PFSK-1 (cell line): ENCODE data around the gene RBBP9.

Experiments
- FOXP2 ChIP-seq: optimal IDR thresholded peaks from 2 replicates; pipeline ENCODE3; 2011; ENCODE audit warnings: borderline replicate concordance, control low read depth, inconsistent platforms; ENCODE audit not compliant: insufficient read depth; ENCODE audit errors: extremely low read length, extremely low read depth
- POLR2AphosphoS5 ChIP-seq: IDR thresholded peaks from 2 replicates; pipeline ENCODE4 v1.6.1; 2012; ENCODE audit warnings: low read depth, mild to moderate bottlenecking, control low read depth, low read length, moderate library complexity
- SIN3A ChIP-seq: IDR thresholded peaks from 2 replicates; pipeline ENCODE4 v1.6.1; 2012; ENCODE audit warnings: mild to moderate bottlenecking, low read length, moderate library complexity, borderline replicate concordance; ENCODE audit not compliant: insufficient read depth
- TAF1 ChIP-seq: IDR thresholded peaks from 2 replicates; pipeline ENCODE4 v1.6.1; 2012; ENCODE audit warnings: low read length, control low read depth, borderline replicate concordance; ENCODE audit not compliant: insufficient read depth
- TF ChIP-seq, protein P1 (sequence below), 2 experiments: IDR thresholded peaks; 2 replicates each; pipeline versions ENCODE4 v1.6.1 to v1.8.0; 2011 to 2012; ENCODE audit warnings: low read depth in 2 of 2, low read length in 2 of 2, control low read depth in 1 of 2, inconsistent platforms in 1 of 2, mild to moderate bottlenecking in 1 of 2, moderate library complexity in 1 of 2; ENCODE audit not compliant: insufficient read depth in 1 of 2

The RBBP9 gene

DNA sequence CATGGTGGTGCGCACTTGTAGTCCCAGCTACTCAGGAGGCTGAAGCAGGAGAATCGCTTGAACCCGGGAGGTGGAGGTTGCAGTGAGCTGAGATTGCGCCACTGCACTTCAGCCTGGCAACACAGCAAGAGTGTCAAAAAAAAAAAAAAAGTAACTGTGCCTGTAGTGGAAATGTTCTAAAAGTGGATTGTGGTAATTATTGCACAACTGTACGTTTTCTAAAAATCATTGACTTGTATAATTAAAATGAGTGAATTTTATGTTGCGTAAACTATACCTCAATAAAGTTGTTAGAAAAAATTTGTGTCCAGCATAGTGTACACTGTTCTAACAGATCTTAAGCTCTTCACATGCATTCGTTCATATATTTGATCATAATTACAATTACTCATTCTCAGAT, 16.2 kb upstream of the RBBP9 start:
- no peak for TF ChIP-seq TAF1
- TF ChIP-seq, protein P1, sequence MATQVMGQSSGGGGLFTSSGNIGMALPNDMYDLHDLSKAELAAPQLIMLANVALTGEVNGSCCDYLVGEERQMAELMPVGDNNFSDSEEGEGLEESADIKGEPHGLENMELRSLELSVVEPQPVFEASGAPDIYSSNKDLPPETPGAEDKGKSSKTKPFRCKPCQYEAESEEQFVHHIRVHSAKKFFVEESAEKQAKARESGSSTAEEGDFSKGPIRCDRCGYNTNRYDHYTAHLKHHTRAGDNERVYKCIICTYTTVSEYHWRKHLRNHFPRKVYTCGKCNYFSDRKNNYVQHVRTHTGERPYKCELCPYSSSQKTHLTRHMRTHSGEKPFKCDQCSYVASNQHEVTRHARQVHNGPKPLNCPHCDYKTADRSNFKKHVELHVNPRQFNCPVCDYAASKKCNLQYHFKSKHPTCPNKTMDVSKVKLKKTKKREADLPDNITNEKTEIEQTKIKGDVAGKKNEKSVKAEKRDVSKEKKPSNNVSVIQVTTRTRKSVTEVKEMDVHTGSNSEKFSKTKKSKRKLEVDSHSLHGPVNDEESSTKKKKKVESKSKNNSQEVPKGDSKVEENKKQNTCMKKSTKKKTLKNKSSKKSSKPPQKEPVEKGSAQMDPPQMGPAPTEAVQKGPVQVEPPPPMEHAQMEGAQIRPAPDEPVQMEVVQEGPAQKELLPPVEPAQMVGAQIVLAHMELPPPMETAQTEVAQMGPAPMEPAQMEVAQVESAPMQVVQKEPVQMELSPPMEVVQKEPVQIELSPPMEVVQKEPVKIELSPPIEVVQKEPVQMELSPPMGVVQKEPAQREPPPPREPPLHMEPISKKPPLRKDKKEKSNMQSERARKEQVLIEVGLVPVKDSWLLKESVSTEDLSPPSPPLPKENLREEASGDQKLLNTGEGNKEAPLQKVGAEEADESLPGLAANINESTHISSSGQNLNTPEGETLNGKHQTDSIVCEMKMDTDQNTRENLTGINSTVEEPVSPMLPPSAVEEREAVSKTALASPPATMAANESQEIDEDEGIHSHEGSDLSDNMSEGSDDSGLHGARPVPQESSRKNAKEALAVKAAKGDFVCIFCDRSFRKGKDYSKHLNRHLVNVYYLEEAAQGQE (IDR thresholded peaks at IDR 0.05; ENCODE audit: insufficient read depth in 1 of 2, low read depth in 2 of 2, low read length in 2 of 2), result no peak
- no peak for TF ChIP-seq POLR2AphosphoS5
- TF ChIP-seq FOXP2, result no peak
- no peak for TF ChIP-seq SIN3A

DNA sequence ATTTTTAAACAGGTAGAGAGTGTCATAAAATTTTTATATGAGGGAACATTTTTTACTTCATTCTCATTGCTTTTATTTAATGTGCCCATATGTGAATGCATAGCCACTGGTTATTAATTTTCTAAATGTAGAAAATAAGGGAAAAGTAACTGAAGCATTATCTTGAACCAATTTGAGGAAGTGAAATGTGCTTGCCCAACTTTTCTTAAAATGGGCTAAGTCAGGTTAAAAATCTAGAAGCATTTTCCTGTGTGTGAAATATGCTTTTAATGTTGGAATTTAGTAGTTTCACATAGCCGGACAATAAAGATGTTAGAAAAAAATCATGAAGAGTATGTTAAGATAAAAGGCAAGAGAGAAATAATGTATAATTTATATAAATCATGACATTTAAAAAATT, 14.5 kb upstream of the RBBP9 start:
- TF ChIP-seq, protein P1 (IDR thresholded peaks at IDR 0.05; ENCODE audit: insufficient read depth in 1 of 2, low read depth in 2 of 2, low read length in 2 of 2), result no peak
- no peak for TF ChIP-seq POLR2AphosphoS5
- no peak for TF ChIP-seq FOXP2
- no peak for TF ChIP-seq SIN3A
- no peak for TF ChIP-seq TAF1

DNA sequence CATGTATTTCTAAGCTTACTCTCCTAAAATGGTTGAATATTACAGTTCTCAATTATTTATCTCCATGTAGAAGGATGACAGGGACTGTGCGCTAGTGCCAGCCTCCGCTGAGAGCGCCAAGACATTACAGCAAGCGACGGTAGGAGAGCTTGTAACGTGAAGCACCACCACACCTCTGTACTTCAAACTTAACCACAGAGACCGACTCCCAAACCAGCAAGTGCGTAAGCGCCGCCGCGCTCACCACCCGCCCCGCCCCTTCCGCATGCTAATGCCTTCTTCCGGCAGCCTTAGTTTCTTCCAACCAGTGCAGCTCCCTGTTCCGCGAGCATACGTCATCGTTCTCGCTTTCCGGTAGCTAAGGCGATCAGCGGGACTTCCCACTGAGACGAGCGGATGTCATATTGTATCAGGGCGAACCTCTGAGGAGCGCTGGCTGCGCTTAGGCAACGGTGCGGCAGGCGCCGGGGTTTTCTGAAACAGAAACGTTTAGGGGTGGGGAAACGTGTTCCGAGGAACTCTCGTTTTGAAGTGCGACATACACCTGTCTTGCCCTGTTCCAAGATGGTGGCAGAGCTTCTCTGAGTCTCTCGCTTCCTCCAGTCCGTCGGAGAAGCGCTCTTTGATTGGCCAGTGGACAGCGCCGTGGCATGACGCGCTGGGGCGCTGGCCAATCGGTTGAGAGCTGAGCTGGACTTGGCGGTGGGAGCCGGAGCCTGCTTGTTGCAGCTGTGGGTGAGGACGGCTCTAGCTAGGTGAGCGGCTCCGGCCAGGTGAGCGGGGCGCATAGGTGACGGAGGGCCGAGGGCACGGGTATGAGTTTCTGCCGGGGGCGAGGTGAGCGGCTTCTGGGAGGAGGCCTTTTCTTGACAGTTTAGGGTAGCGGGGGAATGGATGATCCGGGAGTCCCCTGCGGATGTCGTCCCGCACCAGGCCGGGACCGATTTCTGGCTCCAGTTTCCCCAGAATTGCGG, 10.5 kb upstream of the RBBP9 start, which contains the start of gene SEC23B:
Gene SEC23B, plus strand, starts transcription at position 723 of the 974 bp plus-strand sequence. CDS start 2,896 bp downstream, outside the sequence.
- TF ChIP-seq SIN3A, result no peak; the same call in 1 of the 2 replicates
- TF ChIP-seq POLR2AphosphoS5, result peak; percentile 57

DNA sequence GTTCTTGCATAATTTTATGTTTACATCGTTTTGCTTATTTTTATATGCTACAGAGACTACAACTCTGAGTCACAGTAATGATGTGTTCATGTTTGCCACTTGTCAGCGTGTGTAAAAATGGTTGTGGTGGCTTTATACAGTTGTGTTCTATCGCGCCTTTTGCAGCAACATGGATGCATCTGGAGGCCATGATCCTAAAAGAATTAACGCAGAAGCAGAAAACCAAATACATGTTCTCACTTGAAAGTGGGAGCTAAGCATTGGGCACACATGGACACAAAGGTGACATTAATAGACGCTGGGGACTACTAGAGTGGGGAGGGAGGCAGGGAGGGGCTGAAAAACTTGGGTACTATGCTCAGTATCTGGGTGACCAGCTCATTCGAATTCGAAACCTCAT, 9.7 kb upstream of the RBBP9 start:
- TF ChIP-seq SIN3A (no peak), FOXP2 (no peak), TAF1 (no peak), POLR2AphosphoS5 (no peak)
- TF ChIP-seq, protein P1 (IDR thresholded peaks at IDR 0.05; ENCODE audit: insufficient read depth in 1 of 2, low read depth in 2 of 2, low read length in 2 of 2), result no peak

DNA sequence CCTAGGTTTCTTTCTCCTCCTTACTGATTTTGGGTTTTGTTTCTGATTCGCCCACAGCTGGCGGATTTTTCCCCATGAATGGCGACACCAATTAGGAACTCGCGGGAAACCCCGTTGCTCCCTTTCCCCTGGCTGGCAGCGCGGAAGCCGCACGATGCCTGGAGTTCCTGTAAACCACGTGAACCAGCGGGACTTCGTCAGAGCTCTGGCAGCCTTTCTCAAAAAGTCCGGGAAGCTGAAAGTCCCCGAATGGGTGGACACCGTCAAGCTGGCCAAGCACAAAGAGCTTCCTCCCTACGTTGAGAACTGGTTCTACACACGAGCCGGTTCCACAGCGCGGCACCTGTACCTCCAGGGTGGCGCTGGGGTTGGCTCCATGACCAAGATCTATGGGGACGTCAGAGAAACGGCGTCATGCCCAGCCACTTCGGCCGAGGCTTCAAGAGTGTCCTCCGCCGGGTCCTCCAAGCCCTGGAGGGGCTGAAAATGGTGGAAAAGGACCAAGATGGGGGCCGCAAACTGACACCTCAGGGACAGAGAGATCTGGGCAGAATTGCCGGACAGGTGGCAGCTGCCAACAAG, 7.5 kb upstream of the RBBP9 start:
- TF ChIP-seq TAF1 (no peak), SIN3A (no peak), POLR2AphosphoS5 (no peak)

DNA sequence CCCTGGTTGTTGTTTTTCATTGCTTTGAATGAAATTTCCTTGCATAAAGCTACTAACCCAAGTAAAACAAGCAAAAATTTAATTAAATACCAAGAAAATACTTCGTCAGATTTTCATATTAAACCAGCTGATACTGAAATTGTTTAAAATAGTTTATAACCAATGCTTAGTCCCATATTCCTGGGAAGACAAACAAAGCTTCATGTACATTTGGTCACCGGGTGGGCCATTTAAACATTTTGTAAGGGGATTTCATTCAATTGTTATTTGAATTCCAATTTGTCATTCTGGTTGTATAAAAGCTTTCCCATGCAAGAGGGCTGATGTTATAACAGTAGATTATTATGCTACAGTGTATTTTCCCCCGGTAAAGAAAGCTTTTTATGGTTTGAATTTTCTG, 578 bp upstream of the RBBP9 start:
- TF ChIP-seq POLR2AphosphoS5 (no peak), TAF1 (peak; percentile 5; the same call in 1 of the 2 replicates)
